Renal cortex interstitium (tissue), 11 donors: ENCODE data around the gene DNMT3B. TPM values are rescaled to one million over a fixed set of nuclear protein-coding genes. Genes with fewer than 3 reads are reported as not detected.

Experiments used
- DNase-seq, 11 donors: peaks; one replicate each; pipeline ENCODE4 v3.0.0-alpha.2; 2013; ENCODE audit warnings: low read depth in 9 of 11, low spot score in 4 of 11; ENCODE audit errors: extremely low read depth in 1 of 11
- polyA plus RNA-seq, 3 donors: library from polyadenylated mRNA; unstranded; fragments of 120-200 nt; gene quantifications; one replicate each; pipeline ENCODE4 v1.2.1, GENCODE V29; 2013; ENCODE audit not compliant: insufficient read length in 3 of 3

DNMT3B gene
- polyA plus RNA-seq, 3 donors, result 7.6 to 8.1 (median 8.0) TPM

DNA sequence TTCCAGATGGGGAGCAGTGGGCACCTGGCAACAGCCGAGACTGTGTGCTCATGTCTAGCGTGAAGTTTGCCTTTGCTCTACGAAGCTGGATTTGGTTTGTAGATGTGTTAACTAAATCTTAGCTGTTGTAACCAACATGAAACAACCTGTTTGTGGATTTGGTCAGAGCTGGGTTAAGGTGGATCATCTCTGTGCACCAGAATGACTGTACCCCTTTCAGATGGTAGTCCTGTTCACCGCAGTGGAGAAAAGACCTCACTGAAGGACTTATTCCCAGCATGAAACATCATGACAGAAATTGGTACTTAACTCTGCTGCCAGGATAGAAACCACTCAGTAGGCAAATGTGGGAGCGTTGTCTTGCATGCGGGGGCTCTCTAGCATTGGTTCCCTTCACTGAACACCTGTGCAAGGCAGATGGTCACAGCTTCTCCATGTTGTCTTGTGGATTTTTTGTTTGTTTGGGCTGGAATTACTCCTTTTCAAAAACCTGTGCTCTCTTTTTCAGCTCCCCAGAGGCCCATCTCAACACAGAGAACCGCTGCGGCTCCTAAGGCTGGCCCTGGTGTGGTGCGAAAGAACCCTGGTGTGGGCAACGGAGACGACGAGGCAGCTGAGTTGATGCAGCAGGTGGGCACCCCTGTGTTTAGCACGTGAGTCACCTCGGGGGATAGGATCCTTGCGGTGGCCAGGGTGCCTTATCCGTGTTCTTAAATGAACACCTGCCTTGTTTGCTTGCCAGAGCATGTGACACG, 77.2 kb downstream of the DNMT3B start:
- DNase-seq, result no peak

DNA sequence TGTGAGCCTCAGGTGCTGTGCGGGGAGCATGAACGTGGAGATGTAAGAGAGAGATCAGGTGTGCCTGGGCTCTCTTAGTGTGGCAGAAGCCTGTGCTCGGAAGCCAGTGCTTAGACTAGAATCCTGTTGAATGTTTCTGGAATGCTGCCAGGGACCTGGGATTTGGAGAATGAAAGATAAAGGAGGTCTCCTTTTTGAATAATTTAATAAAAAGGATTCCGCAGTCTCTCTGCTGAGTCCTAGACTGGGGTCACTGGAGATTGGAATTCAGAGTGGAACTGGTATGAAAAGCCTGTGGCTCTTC, 77.7 kb downstream of the DNMT3B start:
- no peak for DNase-seq

- DNase-seq, result no peak
These were observed 79.0 kb downstream of the DNMT3B start for GRCh38 chr20:32841174-32841573.

GRCh38 chr20:32841632-32842031, 79.4 kb downstream of the DNMT3B start:
- DNase-seq, result no peak

DNA sequence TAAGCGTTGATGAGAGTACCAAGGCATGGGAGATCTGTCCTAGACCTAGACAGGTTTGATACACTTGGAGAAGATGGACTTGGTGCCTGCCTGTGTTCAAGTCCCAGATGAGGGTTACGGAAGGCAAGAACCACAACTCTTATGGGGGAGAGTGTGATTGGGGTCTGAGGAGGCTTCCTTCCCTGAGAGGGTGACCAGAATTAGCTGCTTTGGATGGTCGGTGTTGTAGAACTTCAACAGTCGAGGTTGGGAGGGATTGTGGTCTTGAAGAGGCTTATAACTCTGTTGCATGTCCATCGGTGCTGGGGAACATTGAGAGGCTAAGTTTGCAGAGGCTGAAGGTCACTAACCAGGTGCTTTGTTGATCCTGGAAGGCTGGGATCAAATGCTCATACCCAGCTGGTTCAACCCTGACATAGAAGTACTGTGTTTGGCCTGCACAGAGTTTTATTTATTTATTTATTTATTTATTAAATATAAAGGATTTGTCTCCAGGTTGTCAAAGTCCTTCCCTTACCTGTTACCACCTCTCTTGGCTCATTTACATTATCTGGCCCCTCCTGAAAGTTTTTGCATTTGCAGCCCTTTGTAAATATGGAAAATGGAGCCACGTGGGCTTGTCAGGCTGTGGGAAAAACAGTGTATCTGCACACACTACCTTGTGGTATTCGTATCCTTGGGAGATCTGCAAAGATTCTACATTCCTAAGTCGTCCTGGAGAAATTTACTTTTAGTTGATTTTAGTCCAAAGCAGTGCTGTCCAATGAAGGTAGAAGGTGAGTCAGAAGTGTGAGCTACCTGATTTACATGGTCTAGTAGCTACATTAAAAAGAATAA, 80.7 kb downstream of the DNMT3B start:
- no peak for DNase-seq

DNA sequence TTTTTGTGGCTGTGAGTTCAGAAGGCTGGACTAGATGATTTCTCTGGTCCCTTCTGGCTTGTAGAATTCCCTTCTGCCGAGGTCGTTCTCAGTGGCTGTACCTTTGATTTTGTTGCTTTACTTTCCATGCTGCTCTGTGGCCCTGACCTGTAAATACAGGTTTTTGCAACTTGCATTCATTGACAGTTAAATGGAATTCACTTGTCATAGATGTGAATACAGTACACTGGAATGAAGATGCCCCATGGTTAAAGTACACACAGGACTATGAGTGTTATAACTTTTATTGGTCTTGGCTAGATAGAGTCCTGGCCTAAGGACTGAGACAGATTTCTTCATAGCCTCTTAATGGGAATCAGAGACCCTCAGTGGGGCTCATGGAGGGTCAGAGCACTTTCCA, 83.6 kb downstream of the DNMT3B start:
- DNase-seq, result no peak

DNA sequence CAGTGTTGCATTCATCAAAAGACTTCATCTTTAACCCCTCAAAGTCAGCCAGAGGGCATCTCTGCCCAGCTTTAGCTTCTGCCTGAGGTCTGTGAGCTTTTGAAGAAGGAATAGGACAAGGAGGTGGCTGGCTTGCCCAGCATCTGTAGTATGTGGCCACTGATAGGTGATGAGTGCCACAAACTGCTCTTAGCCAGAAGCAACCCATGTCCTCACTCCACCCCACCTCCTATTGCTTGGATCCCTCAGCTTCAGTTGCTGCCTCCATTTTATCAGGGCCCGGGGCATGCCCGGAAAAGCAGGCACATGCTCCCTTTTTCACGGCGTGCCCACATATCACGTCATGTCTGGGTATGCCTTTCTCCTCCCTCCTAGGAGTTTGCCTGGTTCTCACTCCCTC, 84.7 kb downstream of the DNMT3B start:
- no peak for DNase-seq

DNA sequence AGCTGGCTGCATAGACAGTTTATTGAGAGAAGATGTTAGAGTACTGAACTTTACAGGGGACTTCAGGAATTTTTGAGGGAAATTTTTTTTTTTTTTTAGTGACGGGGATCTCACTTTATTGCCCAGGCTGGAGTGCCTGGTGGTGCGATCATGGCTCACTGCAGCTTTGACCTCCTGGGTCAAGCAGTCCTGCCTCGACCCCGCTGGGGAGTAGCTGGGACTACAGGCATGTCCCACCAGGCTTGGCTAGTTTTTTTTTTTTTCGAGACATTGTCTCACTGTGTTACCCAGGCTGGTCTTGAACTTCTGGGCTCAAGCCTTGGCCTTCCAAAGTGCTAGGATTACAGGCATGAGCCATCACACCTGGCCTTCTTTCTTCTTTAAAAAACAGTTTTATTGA, 85.8 kb downstream of the DNMT3B start:
- no peak for DNase-seq

DNA sequence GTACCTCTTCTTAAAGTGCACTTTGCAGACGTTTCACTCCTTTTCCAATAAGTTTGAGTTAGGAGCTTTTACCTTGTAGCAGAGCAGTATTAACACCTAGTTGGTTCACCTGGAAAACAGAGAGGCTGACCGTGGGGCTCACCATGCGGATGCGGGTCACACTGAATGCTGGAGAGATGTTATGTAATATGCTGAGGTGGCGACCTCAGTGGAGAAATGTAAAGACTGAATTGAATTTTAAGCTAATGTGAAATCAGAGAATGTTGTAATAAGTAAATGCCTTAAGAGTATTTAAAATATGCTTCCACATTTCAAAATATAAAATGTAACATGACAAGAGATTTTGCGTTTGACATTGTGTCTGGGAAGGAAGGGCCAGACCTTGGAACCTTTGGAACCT, 86.7 kb downstream of the DNMT3B start:
- DNase-seq, result no peak

DNA sequence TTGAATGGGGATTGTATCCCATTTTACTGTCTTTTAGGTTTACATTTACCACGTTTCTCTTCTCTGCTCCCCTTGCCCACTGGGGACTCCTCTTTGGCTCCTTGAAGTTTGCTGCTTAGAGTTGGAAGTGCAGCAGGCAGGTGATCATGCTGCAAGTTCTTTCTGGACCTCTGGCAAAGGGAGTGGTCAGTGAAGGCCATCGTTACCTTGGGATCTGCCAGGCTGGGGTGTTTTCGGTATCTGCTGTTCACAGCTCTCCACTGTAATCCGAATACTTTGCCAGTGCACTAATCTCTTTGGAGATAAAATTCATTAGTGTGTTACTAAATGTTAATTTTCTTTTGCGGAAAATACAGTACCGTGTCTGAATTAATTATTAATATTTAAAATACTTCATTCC, 87.4 kb downstream of the DNMT3B start:
- no peak for DNase-seq

- no peak for DNase-seq
These were observed 93.2 kb downstream of the DNMT3B start for GRCh38 chr20:32855387-32855786.

- DNase-seq, result no peak
These were observed 96.0 kb downstream of the DNMT3B start for GRCh38 chr20:32858189-32858588.

Other genes with a start within 250 kb of the DNMT3B start
- gene NOL4L, start 177.1 kb upstream of the DNMT3B start, polyA plus RNA-seq, result 10 to 100 TPM; 50.6 to 67.3 (median 57.2) TPM
- gene C20orf203, start 88.4 kb upstream of the DNMT3B start, polyA plus RNA-seq, result under 1 TPM; 0.16 to 0.61 (median 0.17) TPM
- 10 to 100 TPM; 68.0 to 73.0 (median 71.7) TPM for gene COMMD7, start 18.9 kb upstream of the DNMT3B start, polyA plus RNA-seq
- gene MAPRE1, start 57.6 kb downstream of the DNMT3B start, polyA plus RNA-seq, result 100 to 1,000 TPM; 100 to 121 (median 114) TPM
- gene EFCAB8, start 96.5 kb downstream of the DNMT3B start, polyA plus RNA-seq, result under 1 TPM in 2 of 3 donors, not detected in 1; 0.04 to 0.09 TPM
- not detected for gene SUN5, start 242.0 kb downstream of the DNMT3B start, polyA plus RNA-seq
- not detected for gene BPIFB2, start 245.3 kb downstream of the DNMT3B start, polyA plus RNA-seq